ENCODE data around the gene DMBX1. TPM values are rescaled to one million over a fixed set of nuclear protein-coding genes. Genes with fewer than 3 reads are reported as not detected.

DMBX1 gene
- total RNA-seq, 1 experiment from 2014 or later, result 0.79 TPM

- Histone ChIP-seq H2AFZ (no peak overlapping the region), H4K20me1 (ENCODE audit: insufficient read depth) (no peaks in the 10 kb centered on the region), H3K79me2 (ENCODE audit: low read depth) (no peaks in the 10 kb centered on the region), H3K9me3 (ENCODE audit: insufficient read depth, low read depth) (no peaks in the 10 kb centered on the region), H3K4me2 (no peak overlapping the region), H3K27ac (no peak overlapping the region), H3K4me1 (replicated peaks; ENCODE audit: insufficient read depth) (0 out of 2 replicates have a peak, but pooled peaks cover 6% of the 10 kb centered on the region), H3F3A (ENCODE audit: insufficient read depth, low read depth) (no peaks in the 10 kb centered on the region), H3K9me2 (ENCODE audit: insufficient read depth) (no peaks in the 10 kb centered on the region), H3K4me3 (no peak overlapping the region), H3K36me3 (ENCODE audit: low read depth) (no peaks in the 10 kb centered on the region), H3K27me3 (ENCODE audit: insufficient read depth, low read depth) (peaks cover 48% of the 10 kb centered on the region)
- TF ChIP-seq EZH2 (IDR thresholded peaks at IDR 0.05; ENCODE audit: low read depth) (no peak), CTCF (conservative IDR thresholded peaks at IDR 0.05) (no peak; the same call in 1 of the 2 replicates)
- no TSS peak for BruUV-seq (replicated peaks)
- intact Hi-C loops (cut with micrococcal nuclease; ENCODE audit: unreplicated experiment), result loop anchor here (2.0 kb wide), 1 partner anchor 29 kb away; no protein-coding TSS in a partner anchor
- POLR2A ChIA-PET (ENCODE audit: unreplicated experiment), result interaction anchor here (0.6 to 1.1 kb wide), 2 partner anchors 35 to 71 kb away, joined by 3 to 17 read pairs; no protein-coding TSS in a partner anchor
- CTCF ChIA-PET, result interaction anchor here (1.0 to 1.4 kb wide), 3 partner anchors 32 to 38 kb away, joined by 3 to 8 read pairs (median 3); no protein-coding TSS in a partner anchor
- no peak for DNase-seq
Measured at GRCh38 chr1:46487818-46488218, 1.8 kb upstream of the DMBX1 start.

DNA sequence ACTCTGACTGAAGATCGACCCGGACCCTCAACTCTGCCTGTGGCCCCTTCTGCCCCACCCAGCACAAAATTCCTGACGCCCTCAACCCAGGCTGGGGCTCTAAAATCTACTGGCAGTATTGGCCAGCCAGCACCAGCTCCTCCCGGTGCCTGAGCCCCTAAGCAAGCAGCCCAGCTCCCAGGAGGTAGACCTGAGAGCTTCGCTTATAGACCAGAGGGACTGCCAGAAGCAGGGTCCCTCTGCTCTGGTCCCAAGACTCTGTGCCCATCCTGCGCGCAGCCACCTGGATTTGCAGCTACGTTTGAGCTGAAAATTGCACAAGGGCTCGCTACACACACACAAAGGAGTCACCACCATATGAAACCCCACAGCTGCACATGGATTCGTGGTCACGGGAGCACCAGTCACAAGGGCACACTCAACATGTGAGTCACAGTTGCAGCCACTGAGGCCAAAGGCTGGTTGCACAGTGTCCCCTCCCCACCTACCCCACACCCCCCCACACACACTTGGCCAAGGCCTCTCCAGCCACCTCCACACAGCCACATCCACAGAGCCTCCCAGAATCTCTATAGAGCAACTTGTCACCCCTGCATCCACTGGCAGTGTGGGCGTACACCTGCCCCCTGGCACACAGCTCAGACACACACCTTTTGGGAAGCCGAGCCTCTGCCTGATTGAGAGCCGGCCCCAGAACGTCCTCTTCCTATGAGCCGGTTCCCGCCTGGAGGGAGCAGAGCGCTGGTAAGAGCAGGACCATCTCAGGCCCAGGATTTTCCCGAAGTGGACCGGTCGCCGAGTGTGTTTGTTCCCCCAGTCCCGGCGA lies 1.1 kb upstream of the DMBX1 start:
- DNase-seq, result no peak
- POLR2A ChIA-PET (ENCODE audit: unreplicated experiment), result interaction anchor here (1.1 kb wide), 1 partner anchor 34 kb away, joined by 3 read pairs; no protein-coding TSS in a partner anchor
- no TSS peak for BruUV-seq (replicated peaks)

More for the DNA sequence above, 1.1 kb upstream of the DMBX1 start:
- Histone ChIP-seq H3K27me3 (ENCODE audit: insufficient read depth, low read depth) (peaks cover 48% of the 10 kb centered on the region), H3K27ac (no peak overlapping the region), H3K4me3 (peak overlapping the region; percentile 69; the same call in 1 of the 2 replicates), H4K20me1 (ENCODE audit: insufficient read depth) (no peaks in the 10 kb centered on the region), H3F3A (ENCODE audit: insufficient read depth, low read depth) (no peaks in the 10 kb centered on the region), H3K4me1 (replicated peaks; ENCODE audit: insufficient read depth) (0 out of 2 replicates have a peak, but pooled peaks cover 6% of the 10 kb centered on the region), H3K9me2 (ENCODE audit: insufficient read depth) (no peaks in the 10 kb centered on the region), H3K4me2 (peak overlapping the region; percentile 99), H2AFZ (no peak overlapping the region), H3K79me2 (ENCODE audit: low read depth) (no peaks in the 10 kb centered on the region), H3K9me3 (ENCODE audit: insufficient read depth, low read depth) (no peaks in the 10 kb centered on the region), H3K36me3 (ENCODE audit: low read depth) (no peaks in the 10 kb centered on the region)
- TF ChIP-seq CTCF (conservative IDR thresholded peaks at IDR 0.05) (no peak), EZH2 (IDR thresholded peaks at IDR 0.05; ENCODE audit: low read depth) (no peak)
- CTCF ChIA-PET, result interaction anchor here (1.0 to 1.4 kb wide), 3 partner anchors 31 to 37 kb away, joined by 3 to 8 read pairs (median 3); no protein-coding TSS in a partner anchor
- intact Hi-C loops (cut with micrococcal nuclease; ENCODE audit: unreplicated experiment), result loop anchor here (1.0 to 2.0 kb wide), 2 partner anchors 28 to 32 kb away; no protein-coding TSS in a partner anchor
